Activated CD4-positive, alpha-beta T cell treated with anti-CD3 and anti-CD28 coated beads, Interleukin-2, amount 50 U/mL, for 1 hour (primary cell): Measurements from ENCODE around the gene SESN1.

Experiments
- DNase-seq: peaks from one replicate; pipeline ENCODE4 v3.0.0-alpha.2; 2020

SESN1 gene

DNA sequence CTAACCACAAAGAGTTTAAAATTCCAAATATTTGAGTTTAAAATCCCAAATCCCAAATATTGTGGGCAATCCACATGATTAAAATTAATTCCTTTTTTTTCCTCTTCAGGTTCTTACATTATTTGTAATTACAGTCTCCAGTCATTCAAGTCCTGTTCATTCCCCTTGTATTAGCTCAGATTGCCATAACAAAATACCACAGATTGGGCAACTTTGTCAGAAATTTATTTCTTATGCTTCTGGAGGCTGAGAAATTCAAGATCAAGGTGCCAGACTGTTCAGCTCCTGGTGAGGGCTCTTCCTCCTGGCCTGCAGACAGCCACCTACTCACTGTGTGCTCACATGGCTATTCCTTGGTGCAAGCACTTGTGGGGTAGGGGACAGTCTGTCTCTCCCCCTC, 141.0 kb downstream of the SESN1 start:
- no peak for DNase-seq

GRCh38 chr6:108952776-108953486, 141.7 kb downstream of the SESN1 start:
- no peak for DNase-seq

- DNase-seq = no peak
Measured at GRCh38 chr6:108951351-108951953, 143.2 kb downstream of the SESN1 start.

- no peak for DNase-seq
Measured at GRCh38 chr6:108948181-108948661, 146.4 kb downstream of the SESN1 start.

GRCh38 chr6:108947114-108947854, 147.4 kb downstream of the SESN1 start:
- no peak for DNase-seq

GRCh38 chr6:108946695-108947094, 148.0 kb downstream of the SESN1 start:
- no peak for DNase-seq

- DNase-seq = no peak
Measured at GRCh38 chr6:108945681-108946159, 148.9 kb downstream of the SESN1 start.

- DNase-seq = no peak
Measured at GRCh38 chr6:108944707-108945680, 149.7 kb downstream of the SESN1 start.

DNA sequence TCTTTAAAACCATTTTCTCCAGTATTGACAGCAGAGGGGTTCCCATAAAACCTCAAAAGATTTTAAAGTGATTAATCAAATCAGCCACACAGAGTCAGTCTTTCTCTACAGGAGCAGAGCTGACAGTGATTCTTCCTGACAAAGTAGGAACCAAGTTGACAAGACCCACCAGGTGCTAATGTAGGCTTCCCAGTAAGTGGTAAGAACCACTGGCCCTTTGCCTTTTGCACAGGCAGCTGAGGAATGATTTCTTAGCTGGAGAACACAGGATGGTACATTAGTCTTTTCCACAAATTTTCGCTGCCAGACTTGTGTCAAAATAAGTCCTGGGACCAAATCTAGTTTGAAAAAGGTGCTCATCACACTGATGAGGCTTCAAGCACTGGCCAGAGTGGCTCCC, 150.6 kb downstream of the SESN1 start:
- DNase-seq = no peak

DNA sequence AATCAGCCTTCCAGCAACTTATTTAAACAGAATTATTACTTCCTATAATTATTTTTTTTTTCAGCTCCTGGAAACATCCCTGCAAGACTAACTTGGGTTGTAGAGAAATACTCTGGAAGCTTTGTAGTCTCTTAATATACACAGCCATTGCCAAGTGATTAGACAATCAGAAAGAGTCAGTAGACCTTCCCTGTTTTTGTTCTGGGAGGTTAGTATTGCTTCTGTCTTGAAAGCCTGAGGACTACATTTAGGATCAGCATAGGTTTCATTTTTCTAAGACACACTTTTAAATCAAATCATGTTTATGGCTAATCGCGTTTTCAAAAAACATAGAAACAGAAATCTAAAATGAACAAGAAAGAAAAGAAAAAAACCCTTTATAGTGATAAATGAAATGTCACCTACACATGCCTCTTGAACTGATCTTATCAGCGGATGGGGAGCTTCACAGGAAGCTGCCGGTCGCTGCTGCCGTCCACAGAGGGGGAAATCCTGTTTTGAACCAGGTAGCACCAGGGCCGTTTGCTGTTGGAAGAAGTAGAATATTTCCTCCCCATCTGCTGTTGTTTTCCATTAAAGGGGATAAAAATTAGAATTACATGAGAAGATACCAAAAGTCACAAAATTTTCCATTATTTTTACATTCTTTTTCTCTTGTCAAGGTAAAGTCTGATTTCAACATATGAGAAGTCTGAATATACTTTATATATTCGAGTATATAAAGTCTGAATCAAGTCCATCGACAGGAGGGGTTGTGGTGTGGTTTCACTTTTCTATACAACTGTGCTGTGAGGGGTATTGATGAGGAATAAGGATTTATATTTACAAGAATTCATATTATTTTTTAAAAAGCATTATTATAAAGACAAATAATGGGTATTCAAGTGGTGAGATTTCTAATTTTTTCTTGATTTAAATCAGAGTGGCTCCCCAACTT, 151.8 kb downstream of the SESN1 start:
- DNase-seq = peak; percentile 53

GRCh38 chr6:108941859-108942258, 152.8 kb downstream of the SESN1 start:
- DNase-seq = no peak

GRCh38 chr6:108941281-108941680, 153.4 kb downstream of the SESN1 start:
- DNase-seq = no peak

DNA sequence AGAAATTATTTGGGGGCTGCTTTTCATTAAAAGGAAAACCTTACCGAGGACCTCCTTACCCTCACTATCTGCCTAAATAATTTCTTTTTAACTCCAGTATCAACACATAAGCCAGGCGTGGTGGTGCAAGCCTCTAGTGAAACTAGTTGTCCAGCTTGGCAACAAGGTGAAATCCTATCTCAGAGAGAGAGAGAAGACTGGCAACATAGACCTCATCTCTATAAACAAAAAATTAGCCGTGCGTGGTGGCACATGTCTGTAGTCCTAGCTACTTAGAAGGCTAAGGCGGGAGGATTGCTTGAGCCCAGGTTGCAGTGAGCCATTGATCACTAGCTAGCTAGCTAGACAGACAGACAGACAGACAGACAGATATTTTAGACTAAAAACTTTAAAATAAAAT, 153.9 kb downstream of the SESN1 start:
- no peak for DNase-seq

GRCh38 chr6:108937170-108937569, 157.5 kb downstream of the SESN1 start:
- no peak for DNase-seq
